Neural crest cell (in vitro differentiated cells): ENCODE results near the gene GAS2L1. TPM values are rescaled to one million over a fixed set of nuclear protein-coding genes. Genes with fewer than 3 reads are reported as not detected.

Source experiments
- DNase-seq: peaks from one replicate; pipeline ENCODE4 v3.0.0; 2021; ENCODE audit warnings: low read depth, mixed read lengths, low spot score
- H3K27ac Mint-ChIP-seq: one replicate; pipeline ENCODE4 v1.8.0; 2021; ENCODE audit warnings: mild to moderate bottlenecking, mixed read lengths; ENCODE audit not compliant: unreplicated experiment
- H3K27me3 Mint-ChIP-seq: 2 replicates; pipeline ENCODE4 v1.8.0; 2021; ENCODE audit warnings: low read depth, mild to moderate bottlenecking, mixed read lengths
- H3K36me3 Mint-ChIP-seq: 2 replicates; pipeline ENCODE4 v1.8.0; 2021; ENCODE audit warnings: low read depth, mild to moderate bottlenecking, mixed read lengths
- H3K4me1 Mint-ChIP-seq: 2 replicates; pipeline ENCODE4 v1.8.0; 2021; ENCODE audit warnings: mixed read lengths
- H3K4me3 Mint-ChIP-seq: one replicate; pipeline ENCODE4 v1.8.0; 2021; ENCODE audit warnings: mild to moderate bottlenecking, mixed read lengths
- H3K9me3 Mint-ChIP-seq: 2 replicates; pipeline ENCODE4 v1.8.0; 2021; ENCODE audit warnings: mixed read lengths
- CTCF ChIP-seq: fragments of 200-600 bp; sonication (generic); conservative IDR thresholded peaks from 2 replicates; pipeline ENCODE4 v1.5.0; 2021; ENCODE audit warnings: antibody characterized with exemption, mild to moderate bottlenecking
- total RNA-seq: library from RNA; stranded (reverse); gene quantifications from 2 replicates; pipeline ENCODE4 v1.2.1, GENCODE V29; 2021

Gene GAS2L1
- total RNA-seq, 1 donor from 2014 or later: 8.9 TPM

GRCh38 chr22:29328055-29328454, 21.6 kb downstream of the GAS2L1 start:
- DNase-seq: no peak
- no peaks in the 10 kb centered on the region for H3K36me3 Mint-ChIP-seq
- peak overlapping the region; percentile 34 for H3K4me3 Mint-ChIP-seq
- no peaks in the 10 kb centered on the region for H3K27me3 Mint-ChIP-seq
- TF ChIP-seq CTCF: no peak
- H3K4me1 Mint-ChIP-seq: peaks cover 28% of the 10 kb centered on the region
- H3K9me3 Mint-ChIP-seq: no peaks in the 10 kb centered on the region
- no peak overlapping the region for H3K27ac Mint-ChIP-seq

DNA sequence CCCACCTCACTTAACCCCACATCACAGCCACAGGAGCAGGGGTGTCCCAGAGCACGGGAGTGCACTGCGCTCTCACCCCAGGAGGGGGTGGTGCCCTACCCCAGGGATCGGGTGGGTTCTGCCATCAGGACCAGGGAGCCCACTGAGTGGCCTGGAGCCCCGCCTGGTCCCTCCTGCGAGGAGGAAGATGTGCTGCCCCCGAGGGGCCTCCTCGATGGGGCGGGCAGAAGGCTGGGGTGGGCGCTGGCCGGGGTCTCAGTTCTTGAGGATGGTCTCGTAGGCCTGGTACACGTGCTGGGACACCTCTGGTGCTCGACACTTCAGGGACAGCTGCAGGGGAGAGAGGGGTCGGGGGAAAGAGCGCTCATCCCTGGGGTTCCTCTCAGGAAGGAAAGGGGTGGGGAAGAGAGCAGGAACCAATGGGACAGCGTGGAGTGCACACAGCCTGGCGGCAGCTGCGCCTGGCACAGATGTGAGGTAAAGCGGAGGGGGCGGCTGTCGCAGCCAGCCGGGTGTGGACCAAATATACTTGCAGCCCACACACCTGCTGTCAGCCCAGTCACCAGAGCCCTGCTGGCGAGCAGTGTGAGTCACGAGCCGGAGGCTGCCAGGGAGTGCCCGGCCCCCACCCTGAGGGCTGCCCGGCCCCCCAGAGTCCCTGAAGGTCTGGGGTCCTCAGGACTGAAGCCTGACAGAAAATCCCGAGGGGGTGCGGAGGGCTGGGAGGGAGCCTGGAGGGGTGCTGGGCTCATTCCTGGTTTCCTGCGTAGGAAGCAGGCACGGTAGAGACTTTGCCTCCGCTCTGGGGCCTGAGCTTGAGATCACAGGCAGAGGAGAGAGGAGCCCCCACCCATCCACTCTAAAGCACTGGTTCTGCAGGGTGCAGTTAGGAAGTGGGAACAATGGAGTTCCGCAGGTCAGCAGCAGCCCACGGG, 22.4 kb downstream of the GAS2L1 start:
- Mint-ChIP-seq H3K4me1 (peaks cover 28% of the 10 kb centered on the region), H3K9me3 (no peaks in the 10 kb centered on the region), H3K27ac (no peak overlapping the region), H3K27me3 (no peaks in the 10 kb centered on the region), H3K36me3 (no peaks in the 10 kb centered on the region), H3K4me3 (no peak overlapping the region)
- no peak for DNase-seq
- TF ChIP-seq CTCF: no peak

- Mint-ChIP-seq H3K4me3 (no peak overlapping the region), H3K9me3 (no peaks in the 10 kb centered on the region), H3K36me3 (no peaks in the 10 kb centered on the region), H3K27me3 (no peaks in the 10 kb centered on the region), H3K27ac (peak overlapping the region; percentile 43), H3K4me1 (peaks cover 28% of the 10 kb centered on the region)
- TF ChIP-seq CTCF: no peak
- no peak for DNase-seq
These were observed 23.1 kb downstream of the GAS2L1 start for GRCh38 chr22:29329581-29329980.

DNA sequence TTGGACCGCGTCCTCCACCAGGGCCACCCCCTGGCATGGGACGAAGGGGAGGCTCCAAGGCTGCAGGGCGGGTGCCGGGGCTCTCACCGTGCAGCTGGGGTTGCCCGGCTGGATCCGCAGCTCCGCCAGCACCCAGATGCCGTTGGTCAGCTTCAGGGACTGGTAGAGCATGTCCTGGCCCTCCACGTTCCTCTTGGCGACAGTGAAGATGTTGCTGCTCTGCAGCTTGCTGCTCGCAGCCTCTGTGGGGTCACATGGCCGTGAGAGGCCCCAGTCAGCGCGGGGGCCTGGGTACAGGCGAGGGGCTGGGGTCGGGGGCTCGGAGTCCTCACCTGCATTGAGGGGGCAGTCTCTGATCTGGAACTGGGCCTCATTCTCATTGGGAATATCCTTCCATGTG, 23.8 kb downstream of the GAS2L1 start:
- Mint-ChIP-seq H3K9me3 (no peaks in the 10 kb centered on the region), H3K27me3 (no peaks in the 10 kb centered on the region), H3K4me1 (peaks cover 27% of the 10 kb centered on the region), H3K27ac (peak overlapping the region; percentile 84), H3K36me3 (no peaks in the 10 kb centered on the region), H3K4me3 (no peak overlapping the region)
- TF ChIP-seq CTCF: no peak
- no peak for DNase-seq

DNA sequence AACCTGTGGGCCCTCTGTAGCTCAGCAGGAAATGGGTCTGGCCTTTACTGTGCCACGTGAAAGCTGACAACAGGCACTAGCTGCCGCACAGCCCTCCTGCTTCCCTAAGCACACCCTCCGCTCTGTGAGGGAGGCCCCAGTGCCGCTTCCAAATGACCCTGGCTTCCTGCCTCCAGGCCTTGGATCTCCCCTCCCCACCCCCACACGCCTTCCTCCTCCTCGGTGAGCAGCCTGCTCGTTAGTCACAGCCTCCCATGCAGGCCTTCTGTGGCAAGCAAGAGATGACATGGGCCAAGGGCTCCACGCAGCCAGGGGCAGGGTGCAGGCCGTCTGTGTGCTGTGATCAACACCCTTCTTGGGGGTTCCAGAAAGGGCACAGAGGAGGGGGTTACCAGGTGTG, 24.3 kb downstream of the GAS2L1 start:
- DNase-seq: peak; percentile 37
- no peak for TF ChIP-seq CTCF
- Mint-ChIP-seq H3K9me3 (no peaks in the 10 kb centered on the region), H3K4me3 (no peak overlapping the region), H3K27ac (peak overlapping the region; percentile 84), H3K27me3 (no peaks in the 10 kb centered on the region), H3K4me1 (peaks cover 24% of the 10 kb centered on the region), H3K36me3 (no peaks in the 10 kb centered on the region)
